HG02642 (cell line): Measurements from ENCODE around the gene TMEM184A.

Experiments used
- ATAC-seq: cut with Tn5 transposase; IDR thresholded peaks from one replicate; pipeline ENCODE4 v1.9.1; 2021; ENCODE audit warnings: mild to moderate bottlenecking; ENCODE audit not compliant: unreplicated experiment, poor library complexity

The TMEM184A gene

GRCh38 chr7:1509226-1509625 lies 46.8 kb downstream of the TMEM184A start:
- ATAC-seq: no peak

GRCh38 chr7:1508277-1508758 lies 47.7 kb downstream of the TMEM184A start:
- ATAC-seq: no peak

DNA sequence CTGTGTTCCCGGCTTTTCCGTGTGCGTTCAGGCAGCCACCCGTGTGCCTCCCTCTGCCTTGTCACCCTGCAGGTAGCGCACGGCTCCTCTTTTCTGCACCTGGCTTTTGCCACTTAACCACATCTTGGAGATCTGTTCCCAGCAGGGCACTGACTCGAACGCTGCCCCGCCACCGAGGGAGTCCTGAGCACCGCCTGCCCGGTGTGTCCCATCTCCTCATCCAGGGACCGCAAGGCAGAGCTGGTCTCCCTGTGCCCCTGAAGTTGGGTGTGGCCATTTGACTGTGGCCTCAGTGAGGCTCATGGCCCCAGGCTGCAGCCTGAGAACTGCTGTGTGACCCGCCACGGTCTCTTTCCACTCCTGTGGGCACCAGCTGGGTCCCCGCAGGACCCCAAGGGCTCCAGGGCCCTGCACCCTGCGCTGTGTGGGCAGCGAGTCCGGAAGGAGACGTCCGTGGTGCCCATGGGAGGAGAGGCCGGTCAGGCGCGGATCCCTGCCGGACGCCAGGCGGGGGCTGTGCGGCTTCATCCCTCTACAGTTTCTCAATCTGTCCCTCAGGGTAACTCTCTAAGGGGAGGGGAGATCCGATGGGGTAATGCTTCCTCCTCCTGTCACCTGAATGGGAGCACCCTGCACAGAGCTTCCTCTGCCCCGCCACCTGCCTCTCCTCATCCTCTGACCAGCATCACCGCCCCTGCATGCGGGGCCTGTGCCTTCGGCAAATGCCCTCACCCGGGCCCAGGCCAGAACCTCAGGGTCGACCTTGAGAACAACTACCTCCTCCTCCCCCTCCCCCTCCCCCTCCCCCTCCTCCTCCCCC lies 50.1 kb downstream of the TMEM184A start:
- ATAC-seq: no peak

DNA sequence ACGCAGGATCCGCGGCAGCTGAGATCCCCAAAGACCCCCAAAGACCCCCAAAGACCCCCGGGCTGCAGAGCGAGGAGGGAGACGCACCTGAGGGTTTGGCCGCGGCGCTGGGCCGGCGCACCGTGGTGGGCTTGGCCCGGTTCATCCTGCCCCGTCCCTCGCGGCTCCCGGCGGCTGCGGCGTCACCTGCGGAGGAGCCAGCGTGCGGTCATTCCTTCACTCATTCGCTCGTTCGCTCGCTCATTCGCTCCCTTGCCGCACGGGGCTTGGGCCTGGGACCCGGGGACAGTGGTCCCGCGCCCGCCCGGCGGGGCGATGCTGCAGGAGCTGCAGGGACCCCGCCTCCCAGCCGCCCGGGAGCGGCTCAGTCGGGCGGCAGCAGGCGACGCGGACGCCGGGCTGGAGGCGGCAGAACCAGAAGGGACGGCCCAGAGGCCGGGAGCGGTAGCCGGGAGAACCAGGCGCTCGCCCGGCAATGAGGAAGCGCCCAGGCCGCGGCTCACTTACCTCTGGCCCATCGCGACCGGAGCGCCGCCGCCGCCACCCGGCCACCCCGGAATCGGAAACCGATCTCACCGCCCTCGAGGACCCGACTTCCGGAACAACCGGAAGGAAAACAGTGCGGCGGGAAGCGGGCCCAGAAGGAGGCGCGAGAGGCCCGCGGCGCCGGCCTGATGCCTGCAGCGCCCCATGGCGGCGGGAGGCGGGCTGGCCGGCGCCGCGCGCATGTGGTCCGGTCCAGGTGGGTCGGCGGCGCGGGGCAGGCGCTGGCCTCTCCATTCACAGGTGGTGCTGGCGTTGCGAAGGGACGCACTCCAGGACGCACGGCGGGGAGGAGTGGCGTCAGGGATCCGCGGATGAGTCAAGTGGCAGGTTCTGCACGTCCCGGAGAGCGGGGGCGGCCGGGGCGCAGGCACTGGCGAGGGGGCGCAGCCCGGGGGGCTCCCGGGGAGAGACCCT lies 51.9 kb downstream of the TMEM184A start, which contains the start of gene INTS1:
TSS of gene INTS1 (minus strand) at position 574 of the 960 bp plus-strand sequence. CDS start at position 145, 429 bp downstream.
- ATAC-seq: peak; percentile 92

DNA sequence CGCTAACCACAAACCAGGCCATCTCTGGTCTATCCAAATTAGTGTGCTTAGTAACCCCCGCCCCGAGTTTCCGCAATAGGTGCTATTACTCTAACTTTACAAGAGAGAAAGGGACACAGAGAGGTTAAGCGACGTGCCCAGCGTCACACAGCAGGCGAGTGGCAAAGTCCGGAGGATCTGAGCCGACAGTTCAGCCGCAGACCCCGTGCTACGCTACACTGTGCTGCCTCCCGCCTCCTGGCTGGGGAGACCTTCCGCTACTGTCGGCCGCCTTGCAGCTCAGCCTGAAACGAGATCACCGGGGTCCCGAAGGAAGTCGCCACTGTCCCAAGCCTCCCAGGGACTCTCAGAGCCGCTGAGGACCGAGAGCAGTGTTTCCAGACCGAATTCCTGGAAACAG lies 52.6 kb downstream of the TMEM184A start:
- no peak for ATAC-seq

GRCh38 chr7:1502845-1503244 lies 53.2 kb downstream of the TMEM184A start:
- ATAC-seq: no peak

- ATAC-seq: no peak
These were observed 54.3 kb downstream of the TMEM184A start for GRCh38 chr7:1501487-1502270.

DNA sequence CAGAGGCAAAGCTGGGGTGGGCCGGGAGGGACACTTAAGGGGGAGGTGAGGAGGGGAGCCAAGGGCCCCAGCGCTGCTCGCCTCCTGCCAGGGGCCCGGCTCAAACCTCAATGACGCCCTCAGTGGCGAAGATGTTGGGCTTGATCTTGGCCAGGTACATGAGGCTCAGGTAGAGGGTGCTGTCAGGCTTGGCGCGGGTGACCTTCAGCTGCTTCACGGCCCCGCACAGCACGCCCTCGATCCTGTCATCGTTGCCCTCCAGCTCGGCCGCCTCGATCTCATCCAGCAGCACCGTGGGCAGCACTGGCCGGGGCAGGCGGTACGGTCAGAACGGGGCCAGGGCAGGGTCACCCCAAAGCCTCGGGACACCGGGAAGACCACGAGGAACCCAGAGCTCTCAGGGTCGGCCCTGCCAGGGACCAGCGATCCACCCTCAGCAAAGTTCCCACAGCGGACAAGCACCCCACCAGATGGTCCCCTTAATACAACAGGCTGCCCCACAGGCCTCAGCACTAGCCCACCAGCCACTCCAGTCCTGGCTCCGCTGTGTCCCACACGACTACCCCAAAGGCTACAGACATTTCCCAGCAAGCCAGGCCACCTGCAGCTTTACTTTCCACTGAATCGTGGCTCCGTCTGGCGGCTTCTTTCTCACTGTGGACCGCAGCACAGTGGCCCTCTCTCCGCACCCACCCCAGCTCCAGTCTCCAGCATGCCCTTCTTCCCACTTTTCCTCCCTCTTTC lies 55.8 kb downstream of the TMEM184A start:
- ATAC-seq: no peak

DNA sequence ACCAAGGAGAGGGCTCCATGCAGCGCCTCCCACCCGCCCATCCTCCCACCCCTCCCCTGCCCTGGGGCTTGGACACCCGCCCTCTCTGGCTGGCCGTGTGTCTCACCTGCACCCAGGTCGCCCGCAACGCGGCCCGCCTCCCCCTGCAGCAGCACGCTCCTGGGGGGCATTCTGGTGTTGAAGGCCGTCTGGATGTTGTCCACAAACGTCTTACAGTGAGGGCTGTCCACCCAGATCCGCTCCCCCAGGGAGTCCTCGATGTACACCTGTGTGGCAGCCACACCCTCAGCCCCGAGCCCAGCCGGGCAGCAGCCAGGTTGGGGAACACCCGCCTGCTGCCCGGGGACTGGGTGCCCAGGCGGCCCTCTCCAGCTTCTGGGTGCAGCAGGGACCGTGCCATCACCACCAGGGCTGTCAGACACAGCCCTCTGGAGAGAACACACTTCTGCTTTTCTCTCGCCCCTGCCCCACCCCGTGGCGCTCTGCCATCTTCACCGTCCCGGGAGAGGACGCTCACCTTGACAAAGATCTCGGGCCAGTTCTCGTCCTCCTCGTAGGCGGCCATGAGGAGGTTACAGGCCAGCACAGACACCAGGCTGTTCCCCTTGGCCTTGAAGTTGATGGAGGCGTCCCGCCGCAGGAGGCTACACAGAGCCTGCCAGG lies 56.5 kb downstream of the TMEM184A start:
- no peak for ATAC-seq

- no peak for ATAC-seq
These were observed 57.4 kb downstream of the TMEM184A start for GRCh38 chr7:1498370-1499305.

GRCh38 chr7:1497293-1497927 lies 58.6 kb downstream of the TMEM184A start:
- no peak for ATAC-seq

- ATAC-seq: no peak
These were observed 59.3 kb downstream of the TMEM184A start for GRCh38 chr7:1496531-1497292.

GRCh38 chr7:1495564-1496242 lies 60.3 kb downstream of the TMEM184A start:
- ATAC-seq: no peak

- no peak for ATAC-seq
These were observed 61.0 kb downstream of the TMEM184A start for GRCh38 chr7:1494866-1495563.

- no peak for ATAC-seq
These were observed 61.6 kb downstream of the TMEM184A start for GRCh38 chr7:1494447-1494846.

- ATAC-seq: no peak
These were observed 62.4 kb downstream of the TMEM184A start for GRCh38 chr7:1493571-1493970.
